ENCODE measurements around the gene CRYBG3.
A peak's percentile ranks its signal among the peaks of the same experiment; 100 is the strongest.
"Not testable (repeated sequence)": the region's sequence is repeated elsewhere in the genome, so short reads cannot be mapped to it uniquely, and the experiment has no call there.

The CRYBG3 gene

DNA sequence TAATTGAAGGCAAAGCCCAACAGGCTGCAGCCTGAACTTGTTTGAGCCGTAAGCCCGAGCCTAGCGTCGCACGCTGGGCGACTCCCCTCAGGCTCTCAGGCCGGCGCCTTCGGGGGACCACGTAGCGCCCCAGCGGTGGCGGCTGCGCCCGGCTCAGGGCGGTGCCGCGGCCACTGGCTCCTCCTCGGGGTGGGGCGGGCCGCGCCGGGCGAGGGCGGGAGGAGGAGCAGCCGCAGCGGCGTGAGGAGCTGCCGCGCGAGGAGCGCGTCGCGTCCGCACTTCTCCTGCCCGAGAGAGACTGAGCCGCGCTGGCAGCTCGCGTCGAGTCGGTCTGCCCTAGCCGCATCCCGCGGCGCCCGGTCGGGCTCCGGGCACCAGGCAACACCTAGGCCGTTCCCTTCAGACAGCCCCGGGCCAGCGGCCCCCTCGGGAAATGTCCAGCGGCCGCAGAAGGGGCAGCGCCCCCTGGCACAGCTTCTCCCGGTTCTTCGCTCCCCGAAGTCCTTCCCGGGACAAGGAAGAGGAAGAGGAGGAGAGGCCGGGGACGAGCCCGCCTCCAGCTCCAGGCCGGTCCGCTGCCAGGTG lies at the start of gene CRYBG3:
TSS of gene CRYBG3 (plus strand) at position 238 of the 585 bp plus-strand sequence. CDS start at position 434, 196 bp downstream.
- DNase-seq (ENCODE audit: low read depth) = peak; percentile 87

DNA sequence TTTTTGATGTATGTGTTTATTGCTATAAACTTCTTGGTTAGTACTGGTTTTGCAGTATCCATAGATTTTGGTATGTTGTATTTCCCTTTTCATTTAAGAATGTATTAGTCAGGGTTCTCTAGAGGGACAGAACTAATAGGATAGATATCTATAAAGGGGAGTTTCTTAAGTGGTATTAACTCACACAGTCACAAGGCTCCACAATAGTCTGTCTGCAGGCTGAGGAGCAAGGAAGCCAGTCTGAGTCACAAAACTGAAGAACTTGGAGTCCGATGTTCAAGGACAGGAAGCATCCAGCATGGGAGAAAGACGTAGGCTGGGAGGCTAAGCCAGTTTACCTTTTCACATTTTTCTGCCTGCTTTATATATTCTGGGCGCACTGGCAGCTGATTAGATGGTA lies 48.9 kb upstream of the CRYBG3 start:
- DNase-seq (ENCODE audit: low read depth) = no peak

GRCh38 chr3:97778152-97778551 lies 43.7 kb upstream of the CRYBG3 start:
- DNase-seq (ENCODE audit: low read depth) = no peak

DNA sequence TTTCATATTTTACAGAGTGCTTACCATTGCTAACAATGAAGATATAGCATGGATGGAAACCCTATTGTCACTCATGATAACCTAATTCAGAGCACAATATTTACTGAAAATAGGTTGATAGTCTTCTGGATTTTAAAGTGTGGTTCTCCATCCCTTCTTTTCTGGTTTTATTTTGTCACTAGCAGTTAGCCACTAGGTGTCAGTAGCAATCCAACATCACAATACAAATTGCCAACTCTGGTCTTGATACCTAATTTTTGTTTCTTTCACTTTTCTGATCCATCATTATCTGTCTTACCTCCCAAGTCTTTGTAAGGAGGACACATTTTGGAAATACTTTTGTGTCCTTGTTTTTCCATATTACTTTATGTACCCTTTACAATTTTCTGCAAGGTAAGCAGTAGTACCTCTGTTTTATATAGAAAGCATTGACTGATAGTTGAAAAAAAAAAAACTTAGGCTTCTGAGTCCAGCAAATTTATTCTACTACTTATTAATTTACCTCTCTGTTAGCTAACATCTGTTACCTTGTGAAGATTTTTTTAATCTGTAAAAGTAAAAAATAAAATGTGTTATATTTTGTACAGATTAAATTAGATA lies 28.3 kb upstream of the CRYBG3 start:
- no peak for DNase-seq (ENCODE audit: low read depth)

GRCh38 chr3:97795951-97796350 lies 25.9 kb upstream of the CRYBG3 start:
- no peak for DNase-seq (ENCODE audit: low read depth)

- DNase-seq (ENCODE audit: low read depth) = no peak
Measured at GRCh38 chr3:97804471-97804870, 17.3 kb upstream of the CRYBG3 start.

DNA sequence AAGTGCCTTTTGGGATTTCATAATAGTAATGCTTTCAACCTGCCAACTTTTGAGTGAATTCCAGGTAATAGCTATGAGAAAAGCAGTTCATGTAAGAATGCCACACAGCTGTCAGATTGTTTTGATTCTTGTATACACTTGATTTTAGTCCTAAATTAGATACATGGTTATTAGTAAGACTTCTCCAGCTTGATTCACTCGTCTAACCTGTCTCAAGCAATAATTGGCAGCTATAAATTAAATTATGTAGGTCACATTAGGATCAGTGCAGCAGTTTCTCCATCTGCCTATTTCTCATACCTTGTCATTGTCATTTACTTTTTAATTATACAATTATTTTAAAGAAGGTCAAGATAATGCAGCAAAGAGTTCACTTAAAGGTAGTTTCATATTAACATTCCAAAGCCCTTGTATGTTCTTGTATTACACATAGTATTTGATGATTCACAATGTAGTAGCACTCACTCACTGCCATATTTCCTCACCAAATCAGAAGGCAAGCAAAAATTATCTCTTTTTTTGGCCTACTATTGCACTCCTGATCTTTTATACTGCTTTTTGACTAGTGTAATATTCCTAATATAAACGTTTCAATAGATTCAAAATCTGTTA lies 10.9 kb upstream of the CRYBG3 start:
- DNase-seq (ENCODE audit: low read depth) = no peak

DNA sequence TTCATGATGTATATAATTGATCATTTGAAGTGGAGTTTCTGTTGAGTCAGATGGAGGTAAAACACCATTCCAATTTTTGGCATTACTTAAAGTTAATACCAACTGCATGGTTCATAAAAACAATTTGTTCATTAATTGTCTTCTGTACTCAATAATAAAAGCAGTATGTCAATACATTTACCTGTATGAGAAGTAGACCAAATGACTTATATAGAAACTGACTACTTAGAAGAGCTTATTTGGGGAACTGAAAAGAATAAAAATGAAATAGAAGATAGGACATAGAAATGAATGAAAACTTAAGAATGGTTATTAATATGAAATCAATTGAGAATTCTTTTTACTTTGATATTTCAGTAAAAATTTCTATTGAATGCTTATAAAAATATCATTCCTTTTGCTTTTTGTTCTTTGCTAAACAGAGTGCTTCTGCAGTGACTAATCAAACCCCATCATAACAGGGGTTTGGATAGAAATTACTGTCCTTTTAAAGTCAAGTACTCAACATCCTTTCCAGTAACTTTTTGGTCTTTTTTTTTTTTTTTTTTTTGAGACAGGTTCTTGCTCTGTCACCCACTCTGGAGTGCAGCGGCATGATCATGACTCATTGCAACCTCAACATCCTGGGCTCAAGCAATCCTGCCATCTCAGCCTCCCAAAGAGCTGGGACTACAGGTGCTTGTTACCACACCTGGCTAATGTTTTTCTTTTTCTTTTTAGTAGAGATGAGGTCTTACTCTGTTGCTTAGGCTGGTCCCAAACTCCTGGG lies 6.5 kb upstream of the CRYBG3 start:
- peak; percentile 8 for DNase-seq (ENCODE audit: low read depth)

- DNase-seq (ENCODE audit: low read depth) = no peak
Measured at GRCh38 chr3:97816811-97817210, 5.0 kb upstream of the CRYBG3 start.

DNA sequence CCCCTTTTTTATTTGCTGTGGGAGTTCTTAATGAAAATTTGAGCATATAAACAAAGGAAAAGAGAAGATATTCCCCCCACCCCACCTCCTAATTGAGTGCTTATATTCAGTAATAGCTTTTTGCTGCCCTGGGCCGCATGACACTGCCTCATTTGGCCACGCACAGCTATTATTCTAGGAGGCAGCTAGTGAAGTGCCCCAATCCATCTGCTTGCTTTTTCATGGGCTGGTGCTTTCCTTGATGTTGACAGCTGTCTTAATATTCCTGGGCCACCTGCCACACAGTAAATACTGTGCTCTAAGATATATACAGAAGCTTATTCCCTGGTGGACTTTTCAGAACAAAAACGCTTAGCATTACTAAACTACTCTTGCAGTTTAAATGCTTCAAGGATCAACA lies 3.8 kb upstream of the CRYBG3 start:
- DNase-seq (ENCODE audit: low read depth) = no peak

- DNase-seq (ENCODE audit: low read depth) = no peak
Measured at GRCh38 chr3:97820780-97821179, 1.0 kb upstream of the CRYBG3 start.

DNA sequence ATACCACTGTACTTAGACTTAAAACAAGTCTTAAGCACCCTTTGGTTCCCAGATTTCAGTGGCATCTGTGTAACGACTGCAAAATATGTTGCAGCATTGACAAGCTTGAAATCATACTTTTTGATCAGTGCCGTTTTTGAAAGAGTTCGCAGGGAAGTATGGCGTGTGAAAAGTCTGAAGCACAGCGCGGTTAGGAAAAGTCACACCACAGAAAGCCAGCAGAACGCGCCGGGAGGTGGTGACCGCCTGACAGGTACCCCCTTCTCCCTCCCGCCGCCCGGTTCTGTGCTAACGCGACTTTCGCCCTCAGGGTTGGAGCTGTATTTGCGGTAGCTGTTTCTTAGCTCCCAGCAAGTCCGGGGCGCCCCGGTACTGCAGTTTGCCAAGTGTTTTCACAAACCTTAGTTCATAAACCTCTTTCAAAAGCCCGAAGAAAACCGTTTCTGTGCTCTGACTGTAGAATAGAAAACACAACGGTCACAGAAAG lies 481 bp upstream of the CRYBG3 start:
- DNase-seq (ENCODE audit: low read depth) = peak; percentile 36

DNA sequence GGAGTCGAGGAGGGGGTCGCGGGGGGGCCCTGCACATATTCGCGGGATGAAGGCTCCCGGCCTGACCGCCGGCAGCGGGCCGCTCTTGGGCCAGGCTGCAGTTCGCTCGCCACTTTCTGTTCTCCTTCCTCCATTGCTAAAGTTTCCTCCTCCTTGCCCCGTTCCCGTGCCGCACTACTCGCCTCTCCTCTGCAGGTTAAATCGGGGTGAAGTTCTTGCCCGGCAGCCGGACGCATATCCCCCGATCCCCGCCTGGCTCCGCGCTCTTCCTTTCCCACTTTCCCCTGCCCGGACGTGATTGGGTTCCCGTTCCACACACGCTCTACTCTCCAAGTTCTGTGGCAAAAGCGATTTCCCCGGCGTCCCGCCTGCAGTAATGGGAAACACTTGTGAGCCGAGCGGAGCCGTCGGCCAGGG lies 556 bp downstream of the CRYBG3 start:
- DNase-seq (ENCODE audit: low read depth) = peak; percentile 3

- DNase-seq (ENCODE audit: low read depth) = no peak
Measured at GRCh38 chr3:97823046-97824004, 1.5 kb downstream of the CRYBG3 start.

DNA sequence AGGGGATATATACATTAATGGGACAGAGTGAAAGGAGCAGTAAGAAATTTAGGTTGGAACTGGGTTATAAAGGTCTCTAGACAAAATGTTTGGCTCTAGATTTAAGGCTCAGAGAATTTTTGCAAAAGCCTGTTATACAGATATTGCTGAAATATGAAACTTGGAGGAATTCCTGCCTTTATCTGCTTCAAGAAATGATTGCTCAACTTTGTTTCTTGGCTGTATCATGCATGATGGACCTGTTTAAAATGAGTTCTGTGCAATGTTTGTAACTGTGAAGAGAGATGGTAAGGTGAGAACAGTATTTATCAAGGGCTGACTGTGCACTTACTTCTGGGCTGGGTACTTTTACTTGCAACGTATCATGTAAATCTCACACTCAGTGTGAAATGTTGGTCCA lies 3.3 kb downstream of the CRYBG3 start:
- no peak for DNase-seq (ENCODE audit: low read depth)

GRCh38 chr3:97827741-97828471 lies 6.1 kb downstream of the CRYBG3 start:
- DNase-seq (ENCODE audit: low read depth) = no peak

GRCh38 chr3:97829198-97829597 lies 7.4 kb downstream of the CRYBG3 start:
- no peak for DNase-seq (ENCODE audit: low read depth)

GRCh38 chr3:97830638-97831037 lies 8.8 kb downstream of the CRYBG3 start:
- no peak for DNase-seq (ENCODE audit: low read depth)

- DNase-seq (ENCODE audit: low read depth) = no peak
Measured at GRCh38 chr3:97831140-97831539, 9.3 kb downstream of the CRYBG3 start.

DNA sequence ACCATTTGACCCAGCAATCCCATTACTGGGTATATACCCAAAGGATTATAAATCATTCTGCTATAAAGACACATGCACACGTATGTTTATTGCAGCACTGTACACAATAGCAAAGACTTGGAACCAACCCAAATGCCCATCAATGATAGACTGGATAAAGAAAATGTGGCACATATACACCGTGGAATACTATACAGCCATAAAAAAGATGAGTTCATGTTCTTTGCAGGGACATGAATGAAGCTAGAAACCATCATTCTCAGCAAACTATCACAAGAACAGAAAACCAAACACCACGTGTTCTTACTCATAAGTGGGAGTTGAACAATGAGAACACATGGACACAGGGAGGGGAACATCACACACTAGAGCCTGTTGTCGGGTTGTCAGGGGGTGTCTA lies 11.4 kb downstream of the CRYBG3 start:
- DNase-seq (ENCODE audit: low read depth) = not testable (repeated sequence)

GRCh38 chr3:97835761-97836160 lies 13.9 kb downstream of the CRYBG3 start:
- DNase-seq (ENCODE audit: low read depth) = no peak

Data from activated T-cell treated with anti-CD3 and anti-CD28 coated beads for 48 hours (primary cell).